GM12873 (cell line): ENCODE results near the gene SDS.

Source experiments
- CTCF ChIP-seq: IDR thresholded peaks from 2 replicates; pipeline ENCODE4 v1.5.1; 2012; ENCODE audit warnings: low read depth, mild to moderate bottlenecking, moderate library complexity, low read length, control low read depth; ENCODE audit not compliant: insufficient read depth; ENCODE audit errors: missing control alignments

SDS gene

GRCh38 chr12:113382206-113382605 lies 21.5 kb downstream of the SDS start:
- no peak for TF ChIP-seq CTCF

GRCh38 chr12:113381220-113381619 lies 22.5 kb downstream of the SDS start:
- TF ChIP-seq CTCF, result no peak

GRCh38 chr12:113378291-113378690 lies 25.4 kb downstream of the SDS start:
- peak; percentile 8 for TF ChIP-seq CTCF

GRCh38 chr12:113374823-113375428 lies 28.8 kb downstream of the SDS start:
- no peak for TF ChIP-seq CTCF

- TF ChIP-seq CTCF, result no peak
These were observed 29.7 kb downstream of the SDS start for GRCh38 chr12:113373969-113374368.

- no peak for TF ChIP-seq CTCF
These were observed 30.2 kb downstream of the SDS start for GRCh38 chr12:113373440-113373839.

- no peak for TF ChIP-seq CTCF
These were observed 31.3 kb downstream of the SDS start for GRCh38 chr12:113372371-113372770.

GRCh38 chr12:113371808-113372207 lies 31.9 kb downstream of the SDS start:
- TF ChIP-seq CTCF, result no peak
